ENCODE results near the gene ALDH1L1. TPM values are rescaled to one million over a fixed set of nuclear protein-coding genes. Genes with fewer than 3 reads are reported as not detected.

The ALDH1L1 gene
- total and polyA plus RNA-seq, 2 of the 13 experiments (the other 11 are each of a cell fraction or from before 2014, with no cell fraction given) = 11.2 to 28.7 TPM

- TF ChIP-seq SMAD9 (CRISPR knock-in tag; IDR thresholded peaks at IDR 0.05) (no peak), SATB2 (CRISPR knock-in tag; IDR thresholded peaks at IDR 0.05) (no peak)
- TF ChIP-seq, protein P1, sequence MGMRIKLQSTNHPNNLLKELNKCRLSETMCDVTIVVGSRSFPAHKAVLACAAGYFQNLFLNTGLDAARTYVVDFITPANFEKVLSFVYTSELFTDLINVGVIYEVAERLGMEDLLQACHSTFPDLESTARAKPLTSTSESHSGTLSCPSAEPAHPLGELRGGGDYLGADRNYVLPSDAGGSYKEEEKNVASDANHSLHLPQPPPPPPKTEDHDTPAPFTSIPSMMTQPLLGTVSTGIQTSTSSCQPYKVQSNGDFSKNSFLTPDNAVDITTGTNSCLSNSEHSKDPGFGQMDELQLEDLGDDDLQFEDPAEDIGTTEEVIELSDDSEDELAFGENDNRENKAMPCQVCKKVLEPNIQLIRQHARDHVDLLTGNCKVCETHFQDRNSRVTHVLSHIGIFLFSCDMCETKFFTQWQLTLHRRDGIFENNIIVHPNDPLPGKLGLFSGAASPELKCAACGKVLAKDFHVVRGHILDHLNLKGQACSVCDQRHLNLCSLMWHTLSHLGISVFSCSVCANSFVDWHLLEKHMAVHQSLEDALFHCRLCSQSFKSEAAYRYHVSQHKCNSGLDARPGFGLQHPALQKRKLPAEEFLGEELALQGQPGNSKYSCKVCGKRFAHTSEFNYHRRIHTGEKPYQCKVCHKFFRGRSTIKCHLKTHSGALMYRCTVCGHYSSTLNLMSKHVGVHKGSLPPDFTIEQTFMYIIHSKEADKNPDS (CRISPR knock-in tag; IDR thresholded peaks at IDR 0.05) = no peak
- intact Hi-C loops (cut with micrococcal nuclease; ENCODE audit: unreplicated experiment) (no loop called here), in situ Hi-C loops (cut with HindIII; ENCODE audit: extremely low pct_ligation_motif_present, low pct_unique_long_range_greater_than_20kb) (loop anchor here (25.0 kb wide), 1 partner anchor 234 kb away; the partner anchor contains the start of gene KLF15)
- no peak overlapping the region for H3K4me2 ChIP-seq (ENCODE audit: low read depth, low read length)
- CTCF ChIA-PET (ENCODE audit: low intra/inter-chr PET ratio, low total read pairs) = no interaction called here
- no peak overlapping the region for H3K27ac ChIP-seq (ENCODE audit: extremely low read length, insufficient read depth, low read length)
- H3K27me3 ChIP-seq (ENCODE audit: control insufficient read depth in 1 of 2, insufficient read depth in 2 of 2, low read length in 2 of 2) = no peaks in the 10 kb centered on the region
- H3K79me2 ChIP-seq (ENCODE audit: insufficient read depth, low read length) = no peaks in the 10 kb centered on the region
- no peak overlapping the region for H3K4me3 ChIP-seq (replicated peaks in 1 of 3; ENCODE audit: insufficient read depth in 1 of 3, low read depth in 2 of 3, low read length in 3 of 3)
- FAIRE-seq = no peak
- peak; percentile 11 for ATAC-seq
- no TSS peak for BruUV-seq (replicated peaks)
- POLR2A ChIA-PET = no interaction called here
- H3K4me1 ChIP-seq (ENCODE audit: insufficient read depth, low read length) = peaks cover 10% of the 10 kb centered on the region
- H3K9me3 ChIP-seq (ENCODE audit: low read length) = no peaks in the 10 kb centered on the region
- no peak overlapping the region for H2AFZ ChIP-seq (ENCODE audit: low read length)
- WGBS (ENCODE audit: low lambda C conversion rate) = 43% methylated on average over 3 of the region's 7 CpGs
- H4K20me1 ChIP-seq (ENCODE audit: insufficient read depth, low read length) = no peaks in the 10 kb centered on the region
- no peak for DNase-seq (ENCODE audit: low spot score)
- no peak overlapping the region for H3K9ac ChIP-seq (ENCODE audit: insufficient read depth, low read depth, low read length)
- no peaks in the 10 kb centered on the region for H3K36me3 ChIP-seq (replicated peaks in 1 of 2; ENCODE audit: control insufficient read depth in 1 of 2, insufficient read depth in 2 of 2, low read length in 2 of 2)
Observed at GRCh38 chr3:126127904-126128303, 52.5 kb downstream of the ALDH1L1 start.

DNA sequence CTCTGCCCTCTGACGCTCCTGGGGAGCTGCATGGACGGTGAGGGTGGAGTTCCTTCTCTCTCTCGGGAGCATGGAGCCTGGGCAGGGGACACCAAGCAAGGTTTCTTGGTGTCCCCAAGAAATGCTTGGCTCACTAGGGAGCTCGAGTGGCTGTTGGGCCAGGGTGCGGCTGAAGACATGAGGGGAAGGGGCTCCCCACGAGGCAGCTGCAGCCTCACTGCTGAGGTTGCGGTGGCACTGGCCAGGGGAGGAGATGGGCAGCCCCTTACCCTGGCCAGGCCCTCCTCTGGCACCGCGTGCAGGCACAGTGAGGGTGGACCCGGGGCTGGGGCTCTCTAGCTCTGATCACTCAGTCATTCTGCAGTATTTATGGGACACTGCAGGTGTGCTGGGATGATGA, 52.9 kb downstream of the ALDH1L1 start:
- H3K27ac ChIP-seq (ENCODE audit: extremely low read length, insufficient read depth, low read length) = no peak overlapping the region
- ATAC-seq (no peak), FAIRE-seq (no peak), DNase-seq (ENCODE audit: low spot score) (no peak)
- no peaks in the 10 kb centered on the region for H3K79me2 ChIP-seq (ENCODE audit: insufficient read depth, low read length)
- no TSS peak for BruUV-seq (replicated peaks)
- no peaks in the 10 kb centered on the region for H3K36me3 ChIP-seq (replicated peaks in 1 of 2; ENCODE audit: control insufficient read depth in 1 of 2, insufficient read depth in 2 of 2, low read length in 2 of 2)
- in situ Hi-C loops (cut with HindIII; ENCODE audit: extremely low pct_ligation_motif_present, low pct_unique_long_range_greater_than_20kb) = loop anchor here (25.0 kb wide), 1 partner anchor 235 kb away; the partner anchor contains the start of gene KLF15
- no peaks in the 10 kb centered on the region for H4K20me1 ChIP-seq (ENCODE audit: insufficient read depth, low read length)
- WGBS (ENCODE audit: low lambda C conversion rate) = no CpG with 5 or more reads among the region's 10 CpGs
- no peaks in the 10 kb centered on the region for H3K27me3 ChIP-seq (ENCODE audit: control insufficient read depth in 1 of 2, insufficient read depth in 2 of 2, low read length in 2 of 2)
- no peak overlapping the region for H3K4me2 ChIP-seq (ENCODE audit: low read depth, low read length)
- peaks cover 10% of the 10 kb centered on the region for H3K4me1 ChIP-seq (ENCODE audit: insufficient read depth, low read length)
- POLR2A ChIA-PET = no interaction called here
- CTCF ChIA-PET (ENCODE audit: low intra/inter-chr PET ratio, low total read pairs) = no interaction called here
- TF ChIP-seq, protein P2, sequence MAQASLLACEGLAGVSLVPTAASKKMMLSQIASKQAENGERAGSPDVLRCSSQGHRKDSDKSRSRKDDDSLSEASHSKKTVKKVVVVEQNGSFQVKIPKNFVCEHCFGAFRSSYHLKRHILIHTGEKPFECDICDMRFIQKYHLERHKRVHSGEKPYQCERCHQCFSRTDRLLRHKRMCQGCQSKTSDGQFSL (CRISPR knock-in tag; IDR thresholded peaks at IDR 0.05) = no peak
- TF ChIP-seq KDM4B (CRISPR knock-in tag; IDR thresholded peaks at IDR 0.05) (no peak), ZNF264 (CRISPR knock-in tag; IDR thresholded peaks at IDR 0.05) (no peak), SRSF4 (IDR thresholded peaks at IDR 0.05; ENCODE audit: low read depth, low read length, poor library complexity, severe bottlenecking) (no peak), KLF6 (CRISPR knock-in tag; IDR thresholded peaks at IDR 0.05) (no peak), MTA1 (CRISPR knock-in tag; IDR thresholded peaks at IDR 0.05; ENCODE audit: borderline replicate concordance) (no peak), CCDC6 (CRISPR knock-in tag; IDR thresholded peaks at IDR 0.05) (no peak), REXO4 (CRISPR knock-in tag; IDR thresholded peaks at IDR 0.05; ENCODE audit: borderline replicate concordance) (no peak), ZNF678 (CRISPR knock-in tag; IDR thresholded peaks at IDR 0.05) (no peak), ZMYM3 (CRISPR knock-in tag; IDR thresholded peaks at IDR 0.05) (no peak)
- TF ChIP-seq, protein P3, sequence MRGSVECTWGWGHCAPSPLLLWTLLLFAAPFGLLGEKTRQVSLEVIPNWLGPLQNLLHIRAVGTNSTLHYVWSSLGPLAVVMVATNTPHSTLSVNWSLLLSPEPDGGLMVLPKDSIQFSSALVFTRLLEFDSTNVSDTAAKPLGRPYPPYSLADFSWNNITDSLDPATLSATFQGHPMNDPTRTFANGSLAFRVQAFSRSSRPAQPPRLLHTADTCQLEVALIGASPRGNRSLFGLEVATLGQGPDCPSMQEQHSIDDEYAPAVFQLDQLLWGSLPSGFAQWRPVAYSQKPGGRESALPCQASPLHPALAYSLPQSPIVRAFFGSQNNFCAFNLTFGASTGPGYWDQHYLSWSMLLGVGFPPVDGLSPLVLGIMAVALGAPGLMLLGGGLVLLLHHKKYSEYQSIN (CRISPR knock-in tag; IDR thresholded peaks at IDR 0.05; ENCODE audit: borderline replicate concordance) = no peak
- TF ChIP-seq, protein P4, sequence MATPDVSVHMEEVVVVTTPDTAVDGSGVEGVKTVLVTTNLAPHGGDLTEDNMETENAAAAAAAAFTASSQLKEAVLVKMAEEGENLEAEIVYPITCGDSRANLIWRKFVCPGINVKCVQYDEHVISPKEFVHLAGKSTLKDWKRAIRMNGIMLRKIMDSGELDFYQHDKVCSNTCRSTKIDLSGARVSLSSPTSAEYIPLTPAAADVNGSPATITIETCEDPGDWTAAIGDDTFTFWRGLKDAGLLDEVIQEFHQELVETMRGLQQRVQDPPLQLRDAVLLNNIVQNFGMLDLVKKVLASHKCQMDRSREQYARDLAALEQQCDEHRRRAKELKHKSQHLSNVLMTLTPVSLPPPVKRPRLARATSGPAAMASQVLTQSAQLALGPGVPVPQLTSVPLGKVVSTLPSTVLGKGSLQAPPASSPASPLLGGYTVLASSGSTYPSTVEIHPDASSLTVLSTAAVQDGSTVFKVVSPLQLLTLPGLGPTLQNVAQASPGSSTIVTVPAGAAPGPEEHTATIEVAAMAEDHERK (CRISPR knock-in tag; IDR thresholded peaks at IDR 0.05; ENCODE audit: low read depth) = no peak
- no peaks in the 10 kb centered on the region for H3K9me3 ChIP-seq (ENCODE audit: low read length)
- no peak overlapping the region for H3K4me3 ChIP-seq (replicated peaks in 1 of 3; ENCODE audit: insufficient read depth in 1 of 3, low read depth in 2 of 3, low read length in 3 of 3)
- no peak overlapping the region for H2AFZ ChIP-seq (ENCODE audit: low read length)
- no peak overlapping the region for H3K9ac ChIP-seq (ENCODE audit: insufficient read depth, low read depth, low read length)
- intact Hi-C loops (cut with micrococcal nuclease; ENCODE audit: unreplicated experiment) = no loop called here

Measured in HepG2 (cell line).